ENCODE results near the gene ULK3. TPM values are rescaled to one million over a fixed set of nuclear protein-coding genes. Genes with fewer than 3 reads are reported as not detected.

ULK3 gene
- total RNA-seq, 2 experiments from 2014 or later = 37.8 to 38.9 TPM

DNA sequence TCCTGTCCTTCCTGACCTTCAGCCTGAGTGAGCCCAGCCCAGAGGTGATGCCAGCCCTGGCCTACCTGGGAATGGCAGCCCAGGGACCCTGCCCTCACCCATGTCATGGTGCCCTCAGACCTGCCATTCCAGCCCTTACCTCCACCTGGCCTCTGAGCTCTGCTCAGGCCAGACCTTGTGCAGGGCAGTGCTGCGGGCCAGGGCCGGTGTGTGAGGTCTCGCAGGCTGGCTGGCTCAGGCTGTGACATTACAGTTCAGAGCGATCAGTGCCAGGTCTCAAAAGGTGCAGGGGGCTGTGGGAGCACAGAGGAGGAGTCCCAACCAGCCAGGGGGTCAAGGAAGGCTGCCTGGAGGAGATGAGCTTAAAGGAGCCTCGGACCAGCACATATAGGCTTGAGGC, 22.9 kb downstream of the ULK3 start:
- H3K27ac Mint-ChIP-seq = no peak overlapping the region
- H3K36me3 ChIP-seq (ENCODE audit: insufficient read depth, low read length) = no peaks in the 10 kb centered on the region
- peaks cover 5% of the 10 kb centered on the region for H3K27me3 Mint-ChIP-seq
- no peaks in the 10 kb centered on the region for H3K9me3 Mint-ChIP-seq
- H3K27ac ChIP-seq (ENCODE audit: low read depth in 1 of 2, low read length in 2 of 2) = no peak overlapping the region
- intact Hi-C loops (cut with DNase I, micrococcal nuclease) = no loop called here
- TF ChIP-seq, protein P1, sequence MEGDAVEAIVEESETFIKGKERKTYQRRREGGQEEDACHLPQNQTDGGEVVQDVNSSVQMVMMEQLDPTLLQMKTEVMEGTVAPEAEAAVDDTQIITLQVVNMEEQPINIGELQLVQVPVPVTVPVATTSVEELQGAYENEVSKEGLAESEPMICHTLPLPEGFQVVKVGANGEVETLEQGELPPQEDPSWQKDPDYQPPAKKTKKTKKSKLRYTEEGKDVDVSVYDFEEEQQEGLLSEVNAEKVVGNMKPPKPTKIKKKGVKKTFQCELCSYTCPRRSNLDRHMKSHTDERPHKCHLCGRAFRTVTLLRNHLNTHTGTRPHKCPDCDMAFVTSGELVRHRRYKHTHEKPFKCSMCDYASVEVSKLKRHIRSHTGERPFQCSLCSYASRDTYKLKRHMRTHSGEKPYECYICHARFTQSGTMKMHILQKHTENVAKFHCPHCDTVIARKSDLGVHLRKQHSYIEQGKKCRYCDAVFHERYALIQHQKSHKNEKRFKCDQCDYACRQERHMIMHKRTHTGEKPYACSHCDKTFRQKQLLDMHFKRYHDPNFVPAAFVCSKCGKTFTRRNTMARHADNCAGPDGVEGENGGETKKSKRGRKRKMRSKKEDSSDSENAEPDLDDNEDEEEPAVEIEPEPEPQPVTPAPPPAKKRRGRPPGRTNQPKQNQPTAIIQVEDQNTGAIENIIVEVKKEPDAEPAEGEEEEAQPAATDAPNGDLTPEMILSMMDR (IDR thresholded peaks at IDR 0.05) = no peak
- POLR2A ChIA-PET = interaction anchor here (1.5 kb wide), 1 partner anchor 15 kb away, joined by 6 read pairs; no protein-coding TSS in a partner anchor
- DNase-seq (no peak), ATAC-seq (ENCODE audit: poor library complexity) (no peak)
- peaks cover 10% of the 10 kb centered on the region for H3K4me1 ChIP-seq (ENCODE audit: insufficient read depth, low read length)
- CTCF ChIA-PET = no interaction called here
- H3K9me3 ChIP-seq (ENCODE audit: control insufficient read depth in 1 of 2, insufficient read depth in 1 of 2, low read length in 2 of 2) = no peaks in the 10 kb centered on the region
- no peaks in the 10 kb centered on the region for H3K4me1 Mint-ChIP-seq (ENCODE audit: low read depth)
- H3K27me3 ChIP-seq (ENCODE audit: control insufficient read depth in 1 of 2, insufficient read depth in 2 of 2, low read length in 2 of 2) = peaks cover 0 to 3% of the 10 kb centered on the region in 2 experiments
- no peak overlapping the region for H3K4me3 Mint-ChIP-seq
- no peaks in the 10 kb centered on the region for H3K36me3 Mint-ChIP-seq (ENCODE audit: low read depth)
- H3K4me3 ChIP-seq (ENCODE audit: low read length) = no peak overlapping the region

- no peak overlapping the region for H3K4me3 ChIP-seq (ENCODE audit: low read length)
- H3K9me3 ChIP-seq (ENCODE audit: control insufficient read depth in 1 of 2, insufficient read depth in 1 of 2, low read length in 2 of 2) = no peaks in the 10 kb centered on the region
- TF ChIP-seq, protein P1 (IDR thresholded peaks at IDR 0.05) = no peak
- Mint-ChIP-seq H3K27ac (no peak overlapping the region), H3K27me3 (no peaks in the 10 kb centered on the region), H3K4me3 (no peak overlapping the region), H3K4me1 (ENCODE audit: low read depth) (no peaks in the 10 kb centered on the region), H3K9me3 (no peaks in the 10 kb centered on the region), H3K36me3 (ENCODE audit: low read depth) (no peaks in the 10 kb centered on the region)
- no peaks in the 10 kb centered on the region for H3K36me3 ChIP-seq (ENCODE audit: insufficient read depth, low read length)
- H3K4me1 ChIP-seq (ENCODE audit: insufficient read depth, low read length) = peaks cover 10% of the 10 kb centered on the region
- ChIA-PET CTCF (no interaction called here), POLR2A (no interaction called here)
- no peak for ATAC-seq (ENCODE audit: poor library complexity)
- H3K27me3 ChIP-seq (ENCODE audit: control insufficient read depth in 1 of 2, insufficient read depth in 2 of 2, low read length in 2 of 2) = peaks cover 0 to 3% of the 10 kb centered on the region in 2 experiments
- H3K27ac ChIP-seq (ENCODE audit: low read depth in 1 of 2, low read length in 2 of 2) = no peak overlapping the region
- no peak for DNase-seq
- intact Hi-C loops (cut with DNase I, micrococcal nuclease) = no loop called here
Observed at GRCh38 chr15:74817370-74817737, 25.6 kb downstream of the ULK3 start.

GRCh38 chr15:74816624-74817369, 26.2 kb downstream of the ULK3 start:
- Mint-ChIP-seq H3K4me1 (ENCODE audit: low read depth) (no peaks in the 10 kb centered on the region), H3K9me3 (no peaks in the 10 kb centered on the region), H3K36me3 (ENCODE audit: low read depth) (no peaks in the 10 kb centered on the region), H3K4me3 (no peak overlapping the region), H3K27me3 (no peaks in the 10 kb centered on the region), H3K27ac (no peak overlapping the region)
- TF ChIP-seq, protein P1 (IDR thresholded peaks at IDR 0.05) = no peak
- intact Hi-C loops (cut with DNase I, micrococcal nuclease) = no loop called here
- Histone ChIP-seq H3K27ac (ENCODE audit: low read depth in 1 of 2, low read length in 2 of 2) (no peak overlapping the region), H3K4me3 (ENCODE audit: low read length) (no peak overlapping the region), H3K36me3 (ENCODE audit: insufficient read depth, low read length) (no peaks in the 10 kb centered on the region), H3K27me3 (ENCODE audit: control insufficient read depth in 1 of 2, insufficient read depth in 2 of 2, low read length in 2 of 2) (peaks cover 0 to 3% of the 10 kb centered on the region in 2 experiments), H3K4me1 (ENCODE audit: insufficient read depth, low read length) (peaks cover 10% of the 10 kb centered on the region), H3K9me3 (ENCODE audit: control insufficient read depth in 1 of 2, insufficient read depth in 1 of 2, low read length in 2 of 2) (no peaks in the 10 kb centered on the region)
- ChIA-PET CTCF (no interaction called here), POLR2A (no interaction called here)
- DNase-seq = no peak
- ATAC-seq (ENCODE audit: poor library complexity) = no peak

Data from CD4-positive, alpha-beta T cell (primary cell).